CD4-positive, alpha-beta T cell treated with Interferon gamma for 1 hour (primary cell): ENCODE results near the gene EXD3.

Source experiments
- DNase-seq: peaks from one replicate; pipeline ENCODE4 v3.0.0-alpha.2; 2020

EXD3 gene

DNA sequence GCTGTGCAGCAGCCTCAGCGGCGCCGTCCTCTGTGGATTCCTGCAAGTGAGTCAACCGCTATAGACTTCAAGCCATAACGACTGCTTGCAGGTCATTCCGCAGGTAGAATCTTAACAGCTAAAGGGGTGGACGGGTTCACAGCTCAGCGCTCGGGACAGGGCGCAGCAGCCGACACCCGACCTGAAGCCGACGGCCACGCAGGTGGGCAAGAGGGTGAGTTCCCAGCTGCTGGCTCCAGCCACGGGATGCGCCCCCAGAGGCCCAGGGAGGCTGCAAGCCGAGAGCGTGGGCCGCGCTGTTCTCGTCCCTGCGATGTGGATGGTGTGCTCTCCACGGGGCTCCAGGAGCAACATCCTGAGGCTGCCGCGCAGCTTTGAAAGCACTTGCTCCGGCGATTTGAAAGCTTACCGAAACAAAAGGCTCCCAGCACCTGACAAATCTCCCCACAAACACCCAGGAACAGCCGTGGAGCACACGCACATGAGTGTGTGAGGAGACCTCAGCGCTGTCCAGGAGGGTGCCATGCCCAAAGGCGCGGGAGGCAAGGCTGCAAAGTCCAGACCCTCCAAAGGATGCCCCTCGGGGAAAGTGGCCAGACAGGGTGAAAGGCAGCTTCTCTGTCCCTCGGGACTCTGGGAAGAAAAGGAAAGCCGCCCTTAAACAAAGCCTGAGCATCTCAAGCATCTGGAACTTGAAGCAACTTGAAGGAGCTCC lies 48.7 kb downstream of the EXD3 start:
- DNase-seq = no peak

GRCh38 chr9:137373611-137373980 lies 49.4 kb downstream of the EXD3 start:
- DNase-seq = no peak

DNA sequence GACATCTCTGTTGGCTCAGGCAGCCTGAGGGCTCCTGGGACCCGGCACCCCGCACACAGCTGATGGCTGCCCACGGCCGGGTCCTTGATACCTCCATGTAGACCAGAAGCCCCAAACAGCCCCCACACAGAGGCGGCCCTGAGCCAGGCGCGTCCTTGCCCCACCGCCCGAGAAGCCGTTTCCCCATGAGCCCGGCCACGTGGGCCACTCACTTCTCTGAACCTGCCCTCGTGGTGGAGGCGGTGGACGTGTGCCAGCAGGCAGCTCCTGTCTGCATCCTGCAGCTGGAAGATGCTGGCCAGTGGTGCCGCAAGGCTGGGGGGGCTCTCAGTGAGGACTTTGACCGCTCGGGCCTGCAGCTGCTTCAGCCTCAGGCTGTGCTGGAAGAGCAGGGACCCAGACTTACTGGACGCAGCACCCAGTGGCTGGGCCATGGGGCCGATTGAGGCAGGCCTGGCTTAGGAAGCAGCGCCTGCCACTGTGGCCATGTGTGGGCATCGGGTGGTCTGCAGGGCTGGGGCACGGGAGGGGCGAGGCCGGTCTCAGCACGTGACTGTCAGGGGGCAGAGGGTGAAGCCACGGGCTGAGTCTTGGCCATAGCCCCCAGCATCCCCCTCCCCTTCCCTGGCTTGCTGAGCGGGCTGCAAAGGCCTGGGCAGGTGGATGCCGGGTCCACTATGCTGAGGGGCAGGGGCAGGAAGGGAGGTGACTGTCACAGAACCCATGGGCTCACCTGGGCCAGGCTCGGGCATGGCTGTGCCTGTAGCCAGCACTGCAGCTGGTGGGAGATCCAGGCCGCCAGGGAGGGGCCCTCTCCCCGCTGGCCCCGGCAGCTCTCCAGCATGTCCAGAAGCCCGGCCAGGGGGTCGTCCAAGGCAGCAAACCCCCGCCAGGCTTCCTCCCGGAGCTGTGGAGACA lies 50.0 kb downstream of the EXD3 start:
- no peak for DNase-seq

GRCh38 chr9:137371946-137372651 lies 50.9 kb downstream of the EXD3 start:
- no peak for DNase-seq

GRCh38 chr9:137371521-137371941 lies 51.4 kb downstream of the EXD3 start:
- no peak for DNase-seq

DNA sequence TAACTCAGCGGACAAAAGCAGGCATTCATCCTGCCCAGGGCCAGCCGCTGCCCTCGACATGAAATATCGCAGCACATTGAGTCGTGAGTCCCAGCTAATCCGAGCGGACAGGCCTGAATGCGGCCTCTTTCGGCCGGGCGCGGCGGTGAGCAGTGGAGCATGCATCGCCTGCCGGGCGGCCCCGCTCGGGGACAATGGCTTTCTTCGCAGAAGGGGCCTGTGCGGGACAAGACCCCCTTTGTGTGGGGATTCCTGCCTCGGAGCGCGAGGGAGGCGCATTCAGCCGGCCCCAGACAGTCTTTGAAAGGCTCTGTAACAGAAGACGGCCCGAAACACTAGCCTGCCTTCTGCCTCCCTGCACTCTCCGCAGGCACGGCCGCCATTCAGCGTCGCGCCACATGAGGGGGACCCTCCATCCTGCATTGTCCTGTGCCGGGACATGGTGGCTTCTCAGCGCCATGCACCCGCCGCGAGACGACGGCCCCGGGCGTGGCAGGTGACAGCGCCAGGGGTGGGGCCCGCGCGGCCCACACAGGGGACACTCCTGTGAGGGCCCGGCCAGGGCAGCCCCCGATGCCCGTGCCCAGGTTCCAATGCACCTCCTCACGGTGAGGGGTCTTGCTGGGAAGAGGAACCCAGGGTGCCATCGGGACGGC lies 52.0 kb downstream of the EXD3 start:
- DNase-seq = no peak

GRCh38 chr9:137369911-137370764 lies 52.8 kb downstream of the EXD3 start:
- no peak for DNase-seq

DNA sequence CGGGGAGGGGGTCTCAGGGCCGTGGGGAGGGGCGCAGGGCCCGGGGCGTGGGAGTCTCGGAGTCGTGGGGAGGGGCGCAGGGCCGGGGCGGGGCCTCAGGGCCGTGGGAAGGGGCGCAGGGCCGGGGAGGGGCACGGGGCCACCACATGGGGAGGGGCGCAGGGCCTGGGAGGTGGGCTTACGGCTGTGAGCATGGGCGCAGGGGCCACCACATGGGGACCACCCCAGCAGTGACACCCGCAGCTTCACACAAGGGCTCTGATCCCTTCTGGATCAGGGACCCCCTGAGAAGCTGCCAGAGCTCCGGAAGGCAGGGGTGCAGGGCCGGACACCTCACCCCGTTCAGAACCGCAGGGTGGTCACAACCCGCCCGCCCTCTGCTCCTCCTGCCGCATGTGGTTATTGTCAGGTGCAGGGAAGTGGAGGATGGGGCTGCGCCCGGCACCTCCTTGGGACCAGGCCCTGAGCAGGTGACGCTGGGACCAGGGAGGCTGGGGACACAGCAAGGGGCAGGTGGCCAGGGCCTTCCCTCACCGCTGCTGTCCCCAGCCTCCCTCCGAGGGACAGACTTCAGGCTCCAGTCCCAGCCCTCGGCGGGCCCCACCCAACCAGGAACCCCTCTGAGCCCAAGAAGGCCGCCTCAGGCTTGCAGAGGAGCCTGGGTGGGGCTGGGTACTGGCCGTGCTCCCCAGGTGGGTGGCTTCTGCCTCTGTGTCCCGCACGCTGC lies 53.7 kb downstream of the EXD3 start:
- no peak for DNase-seq

GRCh38 chr9:137368431-137369035 lies 54.4 kb downstream of the EXD3 start:
- no peak for DNase-seq

DNA sequence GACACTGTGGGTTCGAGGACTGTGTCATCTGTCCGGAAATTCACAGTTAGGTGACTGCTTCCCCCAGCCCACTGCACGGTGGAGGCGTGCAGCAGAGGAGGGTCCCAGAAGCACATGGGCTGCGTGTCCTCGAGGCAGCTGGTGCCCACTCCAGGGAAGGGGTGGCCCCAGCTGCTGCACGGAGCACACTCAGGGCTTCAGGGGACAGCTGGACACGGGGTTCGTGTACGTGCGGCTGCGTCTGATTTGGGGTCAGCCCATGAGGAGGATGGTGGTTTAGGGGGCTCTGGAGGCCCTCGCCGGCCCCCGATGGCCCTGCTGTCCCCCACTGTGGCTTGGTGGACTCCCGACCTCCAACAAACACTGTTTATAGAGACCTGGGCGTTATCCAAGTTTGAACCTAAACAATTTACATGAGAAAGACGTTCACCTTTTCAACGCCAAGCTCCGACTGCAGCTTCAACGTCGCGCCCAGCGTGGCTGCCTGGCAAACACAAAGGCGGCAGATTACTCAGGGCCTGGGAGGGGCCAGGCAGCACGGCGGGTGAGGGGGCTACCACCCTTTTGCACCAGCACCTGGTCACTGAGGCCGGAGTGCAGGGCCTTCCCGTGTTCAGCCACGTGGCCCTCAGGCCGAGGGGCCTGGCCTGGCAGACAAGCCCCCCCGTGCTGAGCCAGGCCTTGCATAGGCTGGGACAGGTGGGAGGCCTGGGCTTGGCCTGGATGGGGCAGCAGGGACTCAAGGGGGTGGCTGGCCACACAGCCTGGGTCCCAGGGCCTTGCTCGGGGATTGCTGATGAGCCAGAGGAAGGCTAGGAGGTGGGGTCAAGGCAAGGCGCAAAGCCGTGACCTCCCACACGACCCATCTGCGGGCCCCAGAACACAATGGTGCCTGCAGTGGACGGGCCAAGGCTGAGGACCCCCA lies 55.2 kb downstream of the EXD3 start:
- DNase-seq = no peak

DNA sequence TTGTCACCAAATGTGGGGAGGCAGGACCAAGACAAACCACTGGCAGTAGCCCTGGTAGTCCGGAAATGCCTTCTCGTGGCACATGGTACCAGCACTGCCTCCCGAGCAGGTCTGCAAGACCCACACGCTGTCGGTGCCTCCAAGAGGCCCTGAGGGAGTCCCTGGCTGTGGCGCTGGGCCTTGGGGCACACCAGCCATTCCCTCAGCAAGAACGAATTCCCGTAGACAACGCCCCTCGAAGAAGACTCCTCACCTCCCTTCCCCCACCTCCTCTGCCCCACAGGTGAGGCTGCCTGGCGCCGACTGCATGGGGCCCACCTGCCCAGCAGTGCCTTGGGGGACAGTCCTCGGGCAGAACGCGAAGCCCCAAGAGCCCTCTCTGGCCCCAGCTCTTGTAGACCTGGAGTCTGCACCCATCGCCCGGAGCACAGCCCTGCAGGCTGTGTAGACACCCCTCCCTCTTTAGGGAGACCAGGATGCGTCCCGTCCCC lies 56.0 kb downstream of the EXD3 start:
- no peak for DNase-seq

- no peak for DNase-seq
Measured at GRCh38 chr9:137366445-137366810, 56.5 kb downstream of the EXD3 start.

DNA sequence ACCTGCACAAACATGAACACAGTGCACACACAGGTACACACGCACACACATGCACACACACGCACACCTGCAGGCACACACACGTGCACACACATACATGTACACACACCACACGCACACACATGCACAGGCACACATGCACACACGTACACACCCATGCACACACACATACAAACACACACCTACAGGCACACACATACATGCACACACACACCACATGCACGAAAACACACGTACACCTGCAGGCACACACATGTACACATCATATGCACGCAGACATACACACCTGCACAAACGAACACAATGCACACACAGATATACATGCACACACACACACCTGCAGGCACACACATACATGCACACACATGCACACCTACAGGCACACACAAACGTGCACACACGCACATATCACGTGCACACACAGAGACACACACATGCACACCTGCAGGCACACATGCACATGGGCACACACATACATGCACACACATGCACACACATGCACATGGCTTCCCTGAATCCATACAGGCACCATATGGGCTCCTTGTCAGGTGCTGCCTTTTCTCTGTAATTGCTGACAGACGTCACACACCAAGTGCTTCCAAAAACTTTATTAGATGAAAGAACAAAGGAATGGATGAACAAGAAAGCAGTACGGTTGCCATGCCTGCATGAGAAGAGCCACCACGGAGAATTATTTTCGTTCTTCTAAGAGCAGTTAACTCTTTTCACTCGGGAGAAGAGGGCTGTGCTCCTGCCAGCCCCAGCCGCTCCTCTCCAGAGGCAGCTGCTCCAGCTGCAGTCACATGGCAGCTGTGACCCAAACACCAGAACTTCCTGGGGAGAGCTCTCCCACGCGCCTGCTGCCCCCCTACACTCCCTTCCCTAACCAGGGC lies 57.2 kb downstream of the EXD3 start:
- no peak for DNase-seq

DNA sequence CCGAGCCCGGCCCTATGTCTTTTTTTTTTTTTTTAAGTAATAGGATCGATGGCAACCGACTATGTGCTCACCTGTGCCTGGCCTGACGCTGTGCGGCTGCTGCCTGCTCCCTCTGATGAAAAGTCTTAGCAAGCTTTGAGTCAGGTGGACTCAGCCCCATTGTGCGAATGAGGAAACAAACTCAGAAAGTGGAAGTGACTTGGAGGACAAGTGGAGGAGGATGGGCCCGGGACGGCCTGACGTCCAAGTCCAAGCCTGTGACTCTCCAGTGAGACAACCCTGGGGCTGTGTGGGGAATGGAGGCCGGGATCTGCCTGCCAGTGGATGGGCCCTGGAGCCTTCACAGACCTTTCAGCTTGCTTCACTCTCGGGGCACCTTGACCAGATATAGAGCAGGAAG lies 57.9 kb downstream of the EXD3 start:
- DNase-seq = no peak

DNA sequence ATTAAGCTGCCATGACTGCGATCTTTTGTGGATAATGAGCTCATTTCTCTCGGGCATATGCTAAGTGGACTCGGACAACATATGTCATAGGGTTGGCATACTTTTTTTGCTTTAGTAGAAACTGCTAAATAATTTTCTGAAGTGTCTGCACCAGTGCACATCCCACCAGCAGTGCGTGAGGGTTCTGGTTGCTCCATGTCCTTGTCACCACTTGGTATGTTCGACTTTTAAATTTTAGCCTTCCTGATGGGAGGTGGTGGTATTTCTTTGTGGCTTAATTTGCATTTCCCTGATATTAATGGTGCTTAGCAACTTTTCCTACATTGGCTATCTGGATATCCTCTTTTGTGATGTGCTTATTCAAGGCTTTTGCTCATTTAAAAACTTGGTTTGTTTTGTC lies 63.1 kb downstream of the EXD3 start:
- DNase-seq = no peak

GRCh38 chr9:137358126-137358525 lies 64.8 kb downstream of the EXD3 start:
- no peak for DNase-seq

DNA sequence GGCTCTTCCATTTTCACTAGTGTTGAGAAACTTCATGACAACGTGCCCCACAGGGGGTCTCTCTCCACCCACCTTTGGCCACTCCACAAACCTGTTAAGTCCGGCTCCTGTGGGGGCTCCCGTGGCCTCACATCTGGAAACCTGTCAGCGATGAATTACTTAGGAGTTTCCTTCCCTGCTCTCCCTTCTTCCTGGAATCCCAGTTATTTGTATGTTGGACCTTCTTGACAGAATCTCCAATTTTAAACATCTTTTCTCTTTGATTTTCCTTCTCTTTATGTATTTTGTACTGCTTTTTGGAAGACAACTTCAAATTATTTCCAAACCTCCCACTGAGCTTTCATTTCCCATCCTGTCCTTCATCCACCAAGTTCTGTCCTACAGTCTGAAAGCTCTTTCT lies 65.8 kb downstream of the EXD3 start:
- no peak for DNase-seq

- no peak for DNase-seq
Measured at GRCh38 chr9:137355761-137356365, 67.1 kb downstream of the EXD3 start.
